Aortic smooth muscle cell (primary cell): Measurements from ENCODE around the gene KRTAP5-8. TPM values are rescaled to one million over a fixed set of nuclear protein-coding genes. Genes with fewer than 3 reads are reported as not detected.

Source experiments
- total RNA-seq: library from RNA; depleted of rRNA; stranded (reverse); fragments of >200 nt; gene quantifications from 2 replicates; pipeline ENCODE4 v1.2.3, GENCODE V29; 2014

KRTAP5-8 gene, protein sequence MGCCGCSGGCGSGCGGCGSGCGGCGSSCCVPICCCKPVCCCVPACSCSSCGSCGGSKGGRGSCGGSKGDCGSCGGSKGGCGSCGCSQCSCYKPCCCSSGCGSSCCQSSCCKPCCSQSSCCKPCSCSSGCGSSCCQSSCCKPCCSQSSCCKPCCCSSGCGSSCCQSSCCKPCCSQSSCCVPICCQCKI
- total RNA-seq = not detected in 2 replicates

DNA sequence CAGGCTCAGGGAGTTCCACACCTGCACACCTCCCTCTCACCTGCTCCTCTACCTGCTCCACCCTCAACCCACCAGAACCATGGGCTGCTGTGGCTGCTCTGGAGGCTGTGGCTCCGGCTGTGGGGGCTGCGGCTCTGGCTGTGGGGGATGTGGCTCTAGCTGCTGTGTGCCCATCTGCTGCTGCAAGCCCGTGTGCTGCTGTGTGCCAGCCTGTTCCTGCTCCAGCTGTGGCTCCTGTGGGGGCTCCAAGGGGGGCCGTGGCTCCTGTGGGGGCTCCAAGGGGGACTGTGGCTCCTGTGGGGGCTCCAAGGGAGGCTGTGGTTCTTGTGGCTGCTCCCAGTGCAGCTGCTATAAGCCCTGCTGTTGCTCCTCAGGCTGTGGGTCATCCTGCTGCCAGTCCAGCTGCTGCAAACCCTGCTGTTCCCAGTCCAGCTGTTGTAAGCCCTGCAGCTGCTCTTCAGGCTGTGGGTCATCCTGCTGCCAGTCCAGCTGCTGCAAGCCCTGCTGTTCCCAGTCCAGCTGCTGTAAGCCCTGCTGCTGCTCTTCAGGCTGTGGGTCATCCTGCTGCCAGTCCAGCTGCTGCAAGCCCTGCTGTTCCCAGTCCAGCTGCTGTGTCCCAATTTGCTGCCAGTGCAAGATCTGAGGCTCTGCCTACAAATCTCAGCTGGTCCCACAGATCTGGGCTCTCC is at the start of gene KRTAP5-8:
KRTAP5-8 (plus strand) TSS at position 49 of the 689 bp plus-strand sequence; CDS start at position 80, 31 bp downstream.

DNA sequence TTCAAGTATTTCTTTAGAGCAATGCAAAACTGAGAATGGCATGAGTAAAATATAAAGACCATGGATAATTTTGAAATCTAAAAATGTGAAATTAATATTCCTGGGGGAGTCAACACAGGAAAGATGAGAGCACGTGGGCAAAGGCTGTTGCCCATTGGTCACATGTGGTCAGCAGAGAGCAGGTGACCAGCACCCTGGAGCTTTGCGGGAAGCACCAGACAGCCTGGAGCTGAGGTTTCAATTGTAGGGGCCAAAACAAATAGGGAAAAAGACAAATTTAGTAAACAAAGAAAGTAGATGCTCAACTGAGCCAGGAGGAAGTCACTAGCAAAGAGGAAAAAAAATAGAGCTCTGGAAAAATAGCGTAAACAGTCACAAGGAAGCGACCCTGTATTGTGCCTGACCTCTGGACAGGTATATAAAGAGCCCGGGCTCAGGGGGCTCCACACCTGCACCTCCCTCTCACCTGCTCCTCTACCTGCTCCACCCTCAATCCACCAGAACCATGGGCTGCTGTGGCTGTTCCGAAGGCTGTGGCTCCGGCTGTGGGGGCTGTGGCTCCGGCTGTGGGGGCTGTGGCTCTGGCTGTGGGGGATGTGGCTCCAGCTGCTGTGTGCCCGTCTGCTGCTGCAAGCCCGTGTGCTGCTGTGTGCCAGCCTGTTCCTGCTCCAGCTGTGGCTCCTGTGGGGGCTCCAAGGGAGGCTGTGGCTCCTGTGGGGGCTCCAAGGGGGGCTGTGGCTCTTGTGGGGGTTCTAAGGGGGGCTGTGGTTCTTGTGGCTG is 10.8 kb upstream of the KRTAP5-8 start, which contains the start of gene KRTAP5-7:
KRTAP5-7 (plus strand) TSS at position 472 of the 780 bp plus-strand sequence; CDS start at position 506, 34 bp downstream.

DNA sequence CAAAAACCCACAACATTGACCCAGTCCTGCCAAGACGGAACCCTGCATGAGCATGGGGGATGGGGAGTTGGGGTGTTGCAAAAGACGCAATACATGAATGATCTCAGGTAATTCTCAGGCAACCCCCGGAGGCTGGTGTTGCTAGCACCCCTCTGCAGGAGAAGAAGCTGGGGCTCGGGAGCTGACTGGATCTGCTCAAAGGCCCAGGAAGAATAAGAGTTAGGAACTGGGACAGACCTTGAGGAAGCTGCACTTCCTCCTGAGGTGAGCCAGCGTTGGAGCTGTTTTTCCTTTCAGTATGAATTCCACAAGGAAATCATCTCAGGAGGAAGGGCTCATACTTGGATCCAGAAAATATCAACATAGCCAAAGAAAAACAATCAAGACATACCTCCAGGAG is 10.3 kb downstream of the KRTAP5-8 start, which contains the start of gene KRTAP5-9:
KRTAP5-9 (plus strand) TSS at position 301 of the 400 bp plus-strand sequence. CDS start 238 bp downstream, outside the sequence.

DNA sequence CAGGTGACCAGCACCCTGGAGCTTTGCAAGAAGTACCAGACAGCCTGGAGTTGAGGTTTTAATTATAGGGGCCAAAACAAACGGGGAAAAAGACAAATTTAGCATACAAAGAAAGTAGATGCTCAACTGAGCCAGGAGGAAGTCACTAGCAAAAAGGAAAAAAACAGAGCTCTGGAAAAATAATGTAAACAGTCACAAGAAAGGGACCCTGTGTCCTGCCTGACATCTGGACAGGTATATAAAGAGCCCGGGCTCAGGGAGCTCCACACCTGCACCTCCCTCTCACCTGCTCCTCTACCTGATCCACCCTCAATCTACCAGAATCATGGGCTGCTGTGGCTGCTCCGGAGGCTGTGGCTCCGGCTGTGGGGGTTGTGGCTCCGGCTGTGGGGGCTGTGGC is 27.4 kb downstream of the KRTAP5-8 start, which contains the start of gene KRTAP5-10:
KRTAP5-10 (plus strand) TSS at position 301 of the 400 bp plus-strand sequence; CDS start at position 326, 25 bp downstream.

DNA sequence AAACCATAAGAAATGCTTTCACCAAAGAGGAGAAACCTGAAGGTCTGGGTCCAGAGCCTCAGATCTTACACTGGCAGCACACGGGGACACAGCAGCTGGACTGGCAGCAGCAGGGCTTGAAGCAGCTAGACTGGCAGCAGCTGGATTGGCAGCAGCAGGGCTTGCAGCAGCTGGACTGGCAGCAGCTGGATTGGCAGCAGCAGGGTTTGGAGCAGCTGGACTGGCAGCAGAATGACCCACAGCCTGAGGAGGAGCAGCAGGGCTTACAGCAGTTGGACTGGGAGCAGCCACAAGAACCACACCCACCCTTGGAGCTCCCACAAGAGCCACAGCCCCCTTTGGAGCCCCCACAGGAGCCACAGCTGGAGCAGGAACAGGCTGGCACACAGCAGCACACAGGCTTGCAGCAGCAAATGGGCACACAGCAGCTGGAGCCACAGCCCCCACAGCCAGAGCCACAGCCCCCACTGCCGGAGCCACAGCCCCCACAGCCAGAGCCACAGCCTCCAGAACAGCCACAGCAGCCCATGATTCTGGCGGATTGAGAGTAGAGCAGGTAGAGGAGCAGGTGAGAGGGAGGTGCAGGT is 44.6 kb downstream of the KRTAP5-8 start, which contains the start of gene KRTAP5-11:
KRTAP5-11 (minus strand) TSS at position 567 of the 587 bp plus-strand sequence; CDS start at position 529, 38 bp downstream.

Other genes with a start within 250 kb of the KRTAP5-8 start
- gene DHCR7, start 89.6 kb upstream of the KRTAP5-8 start, total RNA-seq = 42.4 and 50.5 TPM in 2 replicates
- 57.0 and 60.9 TPM in 2 replicates for gene NADSYN1, start 84.8 kb upstream of the KRTAP5-8 start, total RNA-seq
- 0.13 TPM in 1 of 2 replicates, not detected in the other for gene KRTAP5-7, start 10.8 kb upstream of the KRTAP5-8 start, total RNA-seq
- gene KRTAP5-9, start 10.4 kb downstream of the KRTAP5-8 start, total RNA-seq = not detected in 2 replicates
- gene KRTAP5-10, start 27.5 kb downstream of the KRTAP5-8 start, total RNA-seq = not detected in 2 replicates
- gene KRTAP5-11, start 44.9 kb downstream of the KRTAP5-8 start, total RNA-seq = not detected in 2 replicates